Trophoblast cell (in vitro differentiated cells and primary cell): ENCODE data around the gene DPEP2.

Experiments
- DNase-seq, 2 donors: peaks; one replicate each; pipeline ENCODE4 v3.0.0-alpha.2; 2016
- H2AFZ ChIP-seq: 2 replicates; pipeline ENCODE4 v1.6.1; 2013; ENCODE audit warnings: low read length, moderate library complexity, mild to moderate bottlenecking; ENCODE audit not compliant: insufficient read depth, poor library complexity
- H2AK5ac ChIP-seq: 2 replicates; pipeline ENCODE4 v1.6.1; 2013; ENCODE audit warnings: mild to moderate bottlenecking, low read length
- H2BK120ac ChIP-seq: 2 replicates; pipeline ENCODE4 v1.6.1; 2013; ENCODE audit warnings: low read length, mild to moderate bottlenecking, moderate library complexity; ENCODE audit not compliant: insufficient read depth, poor library complexity
- H2BK12ac ChIP-seq: 2 replicates; pipeline ENCODE4 v1.6.1; 2013; ENCODE audit warnings: mild to moderate bottlenecking, low read length, moderate library complexity
- H2BK5ac ChIP-seq: 2 replicates; pipeline ENCODE4 v1.6.1; 2013; ENCODE audit warnings: low read length, low read depth, moderate library complexity, mild to moderate bottlenecking; ENCODE audit not compliant: poor library complexity
- H3K14ac ChIP-seq: 2 replicates; pipeline ENCODE4 v1.6.1; 2013; ENCODE audit warnings: mild to moderate bottlenecking, low read length
- H3K18ac ChIP-seq: 2 replicates; pipeline ENCODE4 v1.6.1; 2013; ENCODE audit warnings: mild to moderate bottlenecking, low read length
- H3K23ac ChIP-seq: 2 replicates; pipeline ENCODE4 v1.6.1; 2013; ENCODE audit warnings: low read length
- H3K27ac ChIP-seq: 2 replicates; pipeline ENCODE4 v1.5.1; 2013; ENCODE audit warnings: low read depth, mild to moderate bottlenecking, inconsistent platforms, low read length, moderate library complexity
- H3K27me3 ChIP-seq: 2 replicates; pipeline ENCODE4 v1.6.1; 2013; ENCODE audit warnings: inconsistent platforms, mild to moderate bottlenecking, low read length, moderate library complexity; ENCODE audit not compliant: insufficient read depth
- H3K36me3 ChIP-seq, 2 experiments: 1 replicate in 1 of 2; 2 replicates in 1 of 2; pipeline ENCODE4 v1.6.1; 2013; ENCODE audit warnings: low read length in 2 of 2, mild to moderate bottlenecking in 2 of 2, moderate library complexity in 1 of 2; ENCODE audit not compliant: insufficient read depth in 2 of 2, control insufficient read depth in 1 of 2
- H3K4ac ChIP-seq: 2 replicates; pipeline ENCODE4 v1.6.1; 2013; ENCODE audit warnings: low read depth, mild to moderate bottlenecking, low read length, moderate library complexity
- H3K4me1 ChIP-seq, 2 experiments: 1 replicate in 1 of 2; 2 replicates in 1 of 2; pipeline ENCODE4 v1.6.1; 2013; ENCODE audit warnings: low read length in 2 of 2, mild to moderate bottlenecking in 2 of 2, moderate library complexity in 1 of 2; ENCODE audit not compliant: insufficient read depth in 2 of 2, control insufficient read depth in 1 of 2
- H3K4me2 ChIP-seq: 2 replicates; pipeline ENCODE4 v1.6.1; 2013; ENCODE audit warnings: inconsistent platforms, mild to moderate bottlenecking, low read length, moderate library complexity
- H3K4me3 ChIP-seq: 2 replicates; pipeline ENCODE4 v1.5.1; 2013; ENCODE audit warnings: mild to moderate bottlenecking, low read depth, low read length, inconsistent platforms
- H3K79me1 ChIP-seq: one replicate; pipeline ENCODE4 v1.6.1; 2013; ENCODE audit warnings: low read length
- H3K79me2 ChIP-seq: 2 replicates; pipeline ENCODE4 v1.6.1; 2013; ENCODE audit warnings: low read length, mild to moderate bottlenecking; ENCODE audit not compliant: control insufficient read depth, insufficient read depth, poor library complexity
- H3K9ac ChIP-seq: 2 replicates; pipeline ENCODE4 v1.6.1; 2013; ENCODE audit warnings: mild to moderate bottlenecking, low read length
- H3K9me3 ChIP-seq: 2 replicates; pipeline ENCODE4 v1.6.1; 2013; ENCODE audit warnings: low read depth, mild to moderate bottlenecking, control low read depth, inconsistent platforms, low read length; ENCODE audit not compliant: insufficient read depth
- H4K12ac ChIP-seq: 2 replicates; pipeline ENCODE4 v1.6.1; 2013; ENCODE audit warnings: low read depth, mild to moderate bottlenecking, low read length, moderate library complexity
- H4K8ac ChIP-seq: 2 replicates; pipeline ENCODE4 v1.6.1; 2013; ENCODE audit warnings: low read depth, mild to moderate bottlenecking, low read length, moderate library complexity
- H4K91ac ChIP-seq: one replicate; pipeline ENCODE4 v1.6.1; 2013; ENCODE audit warnings: low read depth, mild to moderate bottlenecking, low read length, moderate library complexity
- WGBS: extraction: QIAGEN DNeasy Blood & Tissue Kit; methylation state at CpG from one replicate; pipeline ENCODE4 v1.1.7; 2013; ENCODE audit warnings: missing lambda C conversion rate; ENCODE audit not compliant: insufficient read length, insufficient coverage; ENCODE audit errors: extremely low coverage; 5-methylcytosine and 5-hydroxymethylcytosine counted together

DPEP2 gene

GRCh38 chr16:67968400-67969253 lies 30.7 kb downstream of the DPEP2 start, which contains the start of gene SLC12A4:
TSS of gene SLC12A4 (minus strand) at chr16:67968637. CDS start at chr16:67968553, 84 bp downstream.
- Histone ChIP-seq H3K4me1 (peaks cover 28 to 29% of the 10 kb centered on the region in 2 experiments), H3K14ac (peak within 1 kb of the TSS; percentile 93), H3K4me2 (peak within 1 kb of the TSS; percentile 64), H3K9me3 (no peaks in the 10 kb centered on the region), H2AFZ (peak within 1 kb of the TSS; percentile 68), H2AK5ac (peak within 1 kb of the TSS; percentile 75), H2BK120ac (peak within 1 kb of the TSS; percentile 89), H3K4ac (peak within 1 kb of the TSS; percentile 84), H3K27ac (peak within 1 kb of the TSS; percentile 88), H3K18ac (peak within 1 kb of the TSS; percentile 77), H3K79me1 (peaks cover 30% of the 10 kb centered on the region), H3K23ac (no peak within 1 kb of the TSS), H3K27me3 (no peaks in the 10 kb centered on the region), H2BK12ac (peak within 1 kb of the TSS; percentile 13), H3K36me3 (peaks cover 12 to 20% of the 10 kb centered on the region in 2 experiments), H4K91ac (peak within 1 kb of the TSS; percentile 98), H3K4me3 (peak within 1 kb of the TSS; percentile 85), H3K79me2 (peaks cover 29% of the 10 kb centered on the region), H4K8ac (peak within 1 kb of the TSS; percentile 92), H4K12ac (peak within 1 kb of the TSS; percentile 95), H3K9ac (peak within 1 kb of the TSS; percentile 81), H2BK5ac (peak within 1 kb of the TSS; percentile 70)
- WGBS = no CpG with 5 or more reads among the region's 78 CpGs
- peak; percentile 67 to 87 for DNase-seq

- peaks cover 28 to 29% of the 10 kb centered on the region in 2 experiments for H3K4me1 ChIP-seq
- H3K4me3 ChIP-seq = peak overlapping the region; percentile 85
- peak overlapping the region; percentile 92 for H4K8ac ChIP-seq
- no peak overlapping the region for H3K23ac ChIP-seq
- peak overlapping the region; percentile 64 for H3K4me2 ChIP-seq
- peaks cover 30% of the 10 kb centered on the region for H3K79me1 ChIP-seq
- peaks cover 19 to 26% of the 10 kb centered on the region in 2 experiments for H3K36me3 ChIP-seq
- no peaks in the 10 kb centered on the region for H3K9me3 ChIP-seq
- H3K27ac ChIP-seq = peak overlapping the region; percentile 88
- peak overlapping the region; percentile 84 for H3K4ac ChIP-seq
- H3K9ac ChIP-seq = peak overlapping the region; percentile 81
- peak overlapping the region; percentile 70 for H2BK5ac ChIP-seq
- H3K79me2 ChIP-seq = peaks cover 29% of the 10 kb centered on the region
- peak overlapping the region; percentile 98 for H4K91ac ChIP-seq
- WGBS = no CpG with 5 or more reads among the region's 45 CpGs
- peak overlapping the region; percentile 75 for H2AK5ac ChIP-seq
- H4K12ac ChIP-seq = peak overlapping the region; percentile 92
- H3K27me3 ChIP-seq = no peaks in the 10 kb centered on the region
- H2BK12ac ChIP-seq = peak overlapping the region; percentile 7
- H3K18ac ChIP-seq = peak overlapping the region; percentile 77
- H3K14ac ChIP-seq = peak overlapping the region; percentile 93
- DNase-seq = peak; percentile 17 to 55
- peak overlapping the region; percentile 68 for H2AFZ ChIP-seq
- peak overlapping the region; percentile 89 for H2BK120ac ChIP-seq
These were observed 31.3 kb downstream of the DPEP2 start for GRCh38 chr16:67967958-67968399.

DNA sequence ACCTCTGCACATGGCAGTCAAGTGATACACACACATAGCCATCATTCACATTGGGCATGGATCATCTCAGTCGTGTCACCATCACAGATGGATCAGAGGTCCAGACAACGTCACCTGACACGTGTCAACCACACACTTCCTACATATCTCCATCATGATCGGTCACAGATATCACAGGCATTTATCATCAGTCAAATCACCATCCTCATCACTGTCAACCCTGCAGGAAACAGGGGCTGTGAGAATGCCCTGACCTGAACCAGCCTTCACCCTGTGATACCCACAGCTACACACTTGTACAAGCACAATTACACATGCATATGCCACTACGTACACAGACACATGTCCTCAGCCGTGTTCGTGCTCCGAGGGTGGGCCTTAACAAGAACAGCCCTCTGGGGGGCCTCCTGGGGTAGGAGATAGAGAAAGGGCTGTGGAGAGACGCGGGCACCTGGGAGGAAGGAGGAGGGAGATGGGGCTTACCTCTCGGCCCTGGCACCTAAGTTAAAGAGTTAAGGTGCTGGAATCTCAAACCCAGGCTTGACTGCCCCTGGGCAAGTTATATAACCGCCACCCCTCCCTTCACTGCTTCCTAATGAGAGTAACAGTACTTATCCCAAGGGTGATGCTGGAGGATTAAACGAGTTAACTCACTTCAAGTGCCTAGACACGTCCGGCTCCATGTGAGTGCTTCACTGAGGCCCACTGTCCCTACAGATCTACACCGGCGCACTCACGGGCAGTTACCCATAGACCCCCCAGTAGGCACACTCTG lies 31.9 kb downstream of the DPEP2 start:
- no peaks in the 10 kb centered on the region for H3K27me3 ChIP-seq
- peaks cover 29% of the 10 kb centered on the region for H3K79me2 ChIP-seq
- peak overlapping the region; percentile 85 for H3K4me3 ChIP-seq
- peak overlapping the region; percentile 89 for H2BK120ac ChIP-seq
- H2AK5ac ChIP-seq = peak overlapping the region; percentile 75
- H3K4ac ChIP-seq = peak overlapping the region; percentile 84
- peaks cover 28 to 29% of the 10 kb centered on the region in 2 experiments for H3K4me1 ChIP-seq
- no peaks in the 10 kb centered on the region for H3K9me3 ChIP-seq
- peaks cover 30% of the 10 kb centered on the region for H3K79me1 ChIP-seq
- H3K23ac ChIP-seq = no peak overlapping the region
- peak overlapping the region; percentile 93 for H3K14ac ChIP-seq
- H3K4me2 ChIP-seq = peak overlapping the region; percentile 64
- peaks cover 23 to 32% of the 10 kb centered on the region in 2 experiments for H3K36me3 ChIP-seq
- H4K91ac ChIP-seq = peak overlapping the region; percentile 98
- peak overlapping the region; percentile 81 for H3K9ac ChIP-seq
- H4K8ac ChIP-seq = peak overlapping the region; percentile 92
- H4K12ac ChIP-seq = peak overlapping the region; percentile 14
- H3K18ac ChIP-seq = peak overlapping the region; percentile 92
- no peak overlapping the region for H2AFZ ChIP-seq
- peak overlapping the region; percentile 91 for H3K27ac ChIP-seq
- peak overlapping the region; percentile 70 for H2BK5ac ChIP-seq
- WGBS = no CpG with 5 or more reads among the region's 18 CpGs
- DNase-seq = peak; percentile 16 to 48
- H2BK12ac ChIP-seq = peak overlapping the region; percentile 3

DNA sequence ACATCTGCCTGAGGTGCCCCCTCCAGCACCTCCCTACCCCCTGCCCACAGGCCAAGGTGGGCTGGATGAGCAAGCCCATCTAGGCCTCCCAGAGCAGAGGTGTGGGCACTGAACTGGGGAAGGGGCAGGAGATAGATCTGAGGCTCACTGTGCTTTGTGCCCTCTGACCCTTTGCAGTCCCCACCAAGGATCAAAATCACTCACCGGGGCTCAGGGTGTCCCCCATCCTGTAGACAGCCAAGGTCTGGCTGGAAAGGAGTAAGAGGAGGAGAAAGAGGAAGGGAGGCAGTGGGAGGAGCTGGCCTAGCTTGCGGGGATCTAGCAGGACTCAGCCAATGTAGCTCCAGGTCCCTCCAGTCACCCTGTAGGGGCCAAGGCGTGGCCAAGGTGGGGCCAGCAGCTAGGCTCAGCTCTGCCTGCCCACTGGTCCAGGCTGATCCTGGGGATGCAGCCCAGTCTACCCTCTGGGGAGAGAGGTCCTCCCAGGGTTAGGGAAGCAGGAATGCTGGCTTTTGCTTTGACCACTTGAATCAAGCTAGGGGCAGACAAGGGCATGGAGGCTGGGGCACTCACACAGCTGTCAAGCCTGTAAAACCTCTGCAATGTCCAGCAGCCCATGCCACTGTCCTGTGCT lies 32.6 kb downstream of the DPEP2 start:
- no peaks in the 10 kb centered on the region for H3K27me3 ChIP-seq
- peaks cover 29% of the 10 kb centered on the region for H3K79me2 ChIP-seq
- peak overlapping the region; percentile 85 for H3K4me3 ChIP-seq
- peak overlapping the region; percentile 85 for H4K12ac ChIP-seq
- peaks cover 30 to 39% of the 10 kb centered on the region in 2 experiments for H3K36me3 ChIP-seq
- no CpG with 5 or more reads among the region's 3 CpGs for WGBS
- peak overlapping the region; percentile 64 for H3K4me2 ChIP-seq
- peak overlapping the region; percentile 28 for H2AFZ ChIP-seq
- peak; percentile 33 to 47 for DNase-seq
- no peaks in the 10 kb centered on the region for H3K9me3 ChIP-seq
- H3K23ac ChIP-seq = no peak overlapping the region
- H3K4ac ChIP-seq = peak overlapping the region; percentile 84
- H3K14ac ChIP-seq = peak overlapping the region; percentile 92
- peak overlapping the region; percentile 87 for H2BK120ac ChIP-seq
- H3K18ac ChIP-seq = peak overlapping the region; percentile 92
- peak overlapping the region; percentile 0 for H3K9ac ChIP-seq
- H3K4me1 ChIP-seq = peaks cover 28 to 29% of the 10 kb centered on the region in 2 experiments
- peak overlapping the region; percentile 93 for H2AK5ac ChIP-seq
- peak overlapping the region; percentile 95 for H4K91ac ChIP-seq
- H4K8ac ChIP-seq = peak overlapping the region; percentile 93
- peak overlapping the region; percentile 91 for H3K27ac ChIP-seq
- H2BK5ac ChIP-seq = peak overlapping the region; percentile 91
- peaks cover 30% of the 10 kb centered on the region for H3K79me1 ChIP-seq
- peak overlapping the region; percentile 8 for H2BK12ac ChIP-seq
